Measurements from ENCODE around the gene CCT8. TPM values are rescaled to one million over a fixed set of nuclear protein-coding genes. Genes with fewer than 3 reads are reported as not detected.

The CCT8 gene
- total and polyA plus RNA-seq, 2 donors (not counting 1 experiment from before 2014, with no cell fraction given): 59.2 to 92.8 TPM

DNA sequence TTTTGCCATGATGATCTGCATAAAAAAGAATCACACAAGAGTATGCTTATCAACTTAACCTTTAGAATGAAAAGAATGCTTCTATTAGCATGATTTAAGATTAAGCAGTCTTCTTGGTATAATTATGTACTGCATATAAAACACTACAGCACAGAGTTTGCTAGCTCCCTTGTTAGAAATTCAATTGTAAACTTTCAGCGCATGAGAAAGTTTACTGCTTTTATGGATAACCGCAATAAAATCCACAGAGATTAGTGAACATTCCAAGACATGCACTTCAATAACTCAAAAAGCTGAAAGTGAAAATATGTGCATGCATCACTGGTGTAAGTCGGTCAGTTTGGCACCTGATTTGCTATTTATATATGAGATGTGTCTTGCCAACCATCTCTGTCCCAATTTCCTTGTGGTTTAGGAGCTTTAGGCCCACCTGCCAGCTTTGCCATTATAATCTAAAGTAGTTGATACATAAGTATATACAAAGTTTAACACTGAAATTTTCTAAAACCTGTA is 16.9 kb downstream of the CCT8 start:
- H4K20me1 ChIP-seq (ENCODE audit: control insufficient read depth, insufficient read depth, low read length, poor library complexity, severe bottlenecking): peaks cover 6% of the 10 kb centered on the region
- no peak for TF ChIP-seq EZH2 (IDR thresholded peaks at IDR 0.05; ENCODE audit: borderline replicate concordance, insufficient read depth, low read depth, low read length, poor library complexity, severe bottlenecking)
- TF ChIP-seq, protein P1, sequence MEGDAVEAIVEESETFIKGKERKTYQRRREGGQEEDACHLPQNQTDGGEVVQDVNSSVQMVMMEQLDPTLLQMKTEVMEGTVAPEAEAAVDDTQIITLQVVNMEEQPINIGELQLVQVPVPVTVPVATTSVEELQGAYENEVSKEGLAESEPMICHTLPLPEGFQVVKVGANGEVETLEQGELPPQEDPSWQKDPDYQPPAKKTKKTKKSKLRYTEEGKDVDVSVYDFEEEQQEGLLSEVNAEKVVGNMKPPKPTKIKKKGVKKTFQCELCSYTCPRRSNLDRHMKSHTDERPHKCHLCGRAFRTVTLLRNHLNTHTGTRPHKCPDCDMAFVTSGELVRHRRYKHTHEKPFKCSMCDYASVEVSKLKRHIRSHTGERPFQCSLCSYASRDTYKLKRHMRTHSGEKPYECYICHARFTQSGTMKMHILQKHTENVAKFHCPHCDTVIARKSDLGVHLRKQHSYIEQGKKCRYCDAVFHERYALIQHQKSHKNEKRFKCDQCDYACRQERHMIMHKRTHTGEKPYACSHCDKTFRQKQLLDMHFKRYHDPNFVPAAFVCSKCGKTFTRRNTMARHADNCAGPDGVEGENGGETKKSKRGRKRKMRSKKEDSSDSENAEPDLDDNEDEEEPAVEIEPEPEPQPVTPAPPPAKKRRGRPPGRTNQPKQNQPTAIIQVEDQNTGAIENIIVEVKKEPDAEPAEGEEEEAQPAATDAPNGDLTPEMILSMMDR (IDR thresholded peaks at IDR 0.05): no peak

GRCh38 chr21:29056005-29056404 is 17.4 kb downstream of the CCT8 start:
- CTCF ChIA-PET: no interaction called here
- Mint-ChIP-seq H3K27me3 (no peaks in the 10 kb centered on the region), H3K4me1 (no peaks in the 10 kb centered on the region), H3K4me3 (no peak overlapping the region), H3K27ac (no peak overlapping the region), H3K9me3 (ENCODE audit: insufficient read depth) (no peaks in the 10 kb centered on the region)
- WGBS (ENCODE audit: insufficient coverage): no CpG with 5 or more reads among the region's 1 CpG
- TF ChIP-seq, protein P1 (IDR thresholded peaks at IDR 0.05): no peak
- no peak for TF ChIP-seq EZH2 (IDR thresholded peaks at IDR 0.05; ENCODE audit: borderline replicate concordance, insufficient read depth, low read depth, low read length, poor library complexity, severe bottlenecking)
- H4K20me1 ChIP-seq (ENCODE audit: control insufficient read depth, insufficient read depth, low read length, poor library complexity, severe bottlenecking): peaks cover 6% of the 10 kb centered on the region
- DNase-seq: no peak
- peaks cover 16 to 75% of the 10 kb centered on the region in 2 experiments for H3K36me3 ChIP-seq (replicated peaks in 1 of 2; ENCODE audit: control extremely low read depth in 1 of 2, control insufficient read depth in 1 of 2, extremely low read depth in 1 of 2, insufficient read depth in 2 of 2, low read length in 1 of 2)
- H3K27me3 ChIP-seq (replicated peaks in 1 of 4; ENCODE audit: control extremely low read depth in 1 of 4, control insufficient read depth in 3 of 4, insufficient read depth in 4 of 4, low read length in 3 of 4): no peaks in the 10 kb centered on the region
- no peak overlapping the region for H3K4me3 ChIP-seq (ENCODE audit: control extremely low read depth in 1 of 5, extremely low read depth in 1 of 5, insufficient read depth in 1 of 5, low read depth in 2 of 5, low read length in 4 of 5)
- no peak overlapping the region for H3K4me2 ChIP-seq (replicated peaks; ENCODE audit: low read depth, low read length, poor library complexity, severe bottlenecking)
- H3K9me3 ChIP-seq (ENCODE audit: control extremely low read depth in 1 of 3, control insufficient read depth in 2 of 3, insufficient read depth in 1 of 3, low read length in 2 of 3): peaks cover 0 to 4% (median 1%) of the 10 kb centered on the region in 3 donors
- H2AFZ ChIP-seq (ENCODE audit: insufficient read depth, low read depth, low read length, poor library complexity, severe bottlenecking): no peak overlapping the region
- H3K4me1 ChIP-seq (ENCODE audit: control insufficient read depth in 2 of 2, insufficient read depth in 2 of 2, low read length in 2 of 2): peaks cover 6 to 10% of the 10 kb centered on the region in 2 donors
- peak overlapping the region in 1 of 2 donors; percentile 6 for H3K27ac ChIP-seq (ENCODE audit: low read length in 2 of 2)
- POLR2A ChIA-PET: no interaction called here
- H3K9ac ChIP-seq (ENCODE audit: low read length): no peak overlapping the region
- intact Hi-C loops (cut with micrococcal nuclease): no loop called here
- ATAC-seq (ENCODE audit: low read depth): no peak
- no peaks in the 10 kb centered on the region for H3K79me2 ChIP-seq (ENCODE audit: control insufficient read depth, insufficient read depth, low read length)

More for the DNA sequence above, 16.9 kb downstream of the CCT8 start:
- Histone ChIP-seq H3K4me2 (replicated peaks; ENCODE audit: low read depth, low read length, poor library complexity, severe bottlenecking) (no peak overlapping the region), H3K9ac (ENCODE audit: low read length) (no peak overlapping the region), H3K79me2 (ENCODE audit: control insufficient read depth, insufficient read depth, low read length) (no peaks in the 10 kb centered on the region), H3K36me3 (replicated peaks in 1 of 2; ENCODE audit: control extremely low read depth in 1 of 2, control insufficient read depth in 1 of 2, extremely low read depth in 1 of 2, insufficient read depth in 2 of 2, low read length in 1 of 2) (peaks cover 19 to 75% of the 10 kb centered on the region in 2 experiments), H2AFZ (ENCODE audit: insufficient read depth, low read depth, low read length, poor library complexity, severe bottlenecking) (no peak overlapping the region), H3K27ac (ENCODE audit: low read length in 2 of 2) (no peak overlapping the region), H3K4me1 (ENCODE audit: control insufficient read depth in 2 of 2, insufficient read depth in 2 of 2, low read length in 2 of 2) (peaks cover 6 to 10% of the 10 kb centered on the region in 2 donors), H3K9me3 (ENCODE audit: control extremely low read depth in 1 of 3, control insufficient read depth in 2 of 3, insufficient read depth in 1 of 3, low read length in 2 of 3) (peaks cover 0 to 4% (median 1%) of the 10 kb centered on the region in 3 donors), H3K27me3 (replicated peaks in 1 of 4; ENCODE audit: control extremely low read depth in 1 of 4, control insufficient read depth in 3 of 4, insufficient read depth in 4 of 4, low read length in 3 of 4) (no peaks in the 10 kb centered on the region), H3K4me3 (ENCODE audit: control extremely low read depth in 1 of 5, extremely low read depth in 1 of 5, insufficient read depth in 1 of 5, low read depth in 2 of 5, low read length in 4 of 5) (no peak overlapping the region)
- intact Hi-C loops (cut with micrococcal nuclease): no loop called here
- no peak overlapping the region for H3K4me3 Mint-ChIP-seq
- DNase-seq (no peak), ATAC-seq (ENCODE audit: low read depth) (no peak)
- WGBS (ENCODE audit: insufficient coverage): no CpG with 5 or more reads among the region's 3 CpGs
- no peaks in the 10 kb centered on the region for H3K4me1 Mint-ChIP-seq
- ChIA-PET POLR2A (no interaction called here), CTCF (no interaction called here)
- H3K27ac Mint-ChIP-seq: no peak overlapping the region
- H3K27me3 Mint-ChIP-seq: no peaks in the 10 kb centered on the region
- no peaks in the 10 kb centered on the region for H3K9me3 Mint-ChIP-seq (ENCODE audit: insufficient read depth)
